Activated effector memory CD4-positive, alpha-beta T cell treated with Interleukin-2 at 50 U/mL for 16 hours (primary cell): ENCODE data around the gene PSMG4.

Experiments used
- DNase-seq: peaks from one replicate; pipeline ENCODE4 v3.0.0-alpha.2; 2020

PSMG4 gene

DNA sequence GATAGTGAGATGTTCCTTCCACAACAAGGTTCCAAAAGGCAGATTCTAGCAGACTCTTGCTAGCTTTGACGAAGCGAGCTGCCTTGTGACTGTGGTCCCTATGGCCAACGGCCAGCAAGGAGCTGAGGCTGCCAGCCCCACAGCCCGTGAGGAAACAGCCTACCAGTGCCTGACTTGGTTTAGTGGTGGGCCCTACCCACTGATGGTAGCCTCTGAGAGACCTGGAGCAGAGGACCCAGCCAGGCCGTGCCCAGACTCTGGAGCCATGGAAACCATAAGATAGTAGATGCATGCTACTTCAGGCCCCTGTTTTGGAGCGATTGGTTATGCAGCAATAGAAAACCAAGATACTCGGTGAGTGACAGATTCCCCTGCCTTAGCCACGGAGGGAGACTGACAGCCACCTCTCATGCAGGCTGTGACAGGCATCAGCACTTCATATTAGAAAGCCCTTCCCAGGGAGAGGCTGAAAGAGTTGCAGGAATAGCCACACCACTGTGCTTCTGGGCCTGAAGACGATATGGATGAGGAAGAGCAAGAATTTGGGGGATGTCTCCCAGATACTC, 19.2 kb downstream of the PSMG4 start:
- DNase-seq, result no peak

DNA sequence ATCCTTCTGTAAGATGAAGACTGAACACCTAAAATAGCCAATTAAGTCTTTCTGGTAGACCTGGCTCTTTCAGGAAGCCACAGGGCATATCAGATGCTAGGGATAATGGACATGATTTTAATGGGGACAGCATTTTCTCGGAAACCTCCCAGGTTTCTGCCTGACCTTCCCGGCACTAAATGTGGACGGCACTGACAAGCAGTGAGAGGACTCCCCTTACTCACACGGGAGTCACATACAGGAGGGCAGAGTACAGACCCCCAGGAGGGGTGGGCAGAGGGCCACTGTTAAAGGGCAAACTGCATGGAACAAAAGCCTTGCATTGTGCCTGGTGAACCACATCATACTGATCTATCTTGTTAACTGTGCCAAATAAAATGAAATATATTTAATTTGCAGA, 19.9 kb downstream of the PSMG4 start:
- DNase-seq, result no peak

DNA sequence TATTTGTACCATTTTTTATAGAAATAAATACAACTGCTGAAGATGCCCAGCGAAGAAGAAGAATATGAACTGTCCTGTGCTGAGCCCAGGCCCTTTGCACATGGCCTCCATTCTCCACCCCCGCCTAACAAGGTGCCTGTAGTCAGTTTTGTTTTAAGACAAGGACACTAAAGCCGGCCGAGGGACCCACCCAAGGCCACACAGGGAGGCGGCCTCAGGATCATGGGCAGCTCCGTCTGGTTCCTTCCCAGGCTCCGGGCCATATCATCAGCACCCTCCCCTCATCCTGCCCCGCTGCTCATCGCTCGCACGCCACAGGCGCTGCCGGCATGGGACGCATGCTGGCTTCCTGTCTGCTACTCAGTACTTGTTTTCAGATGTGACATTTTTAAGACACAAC, 21.3 kb downstream of the PSMG4 start:
- no peak for DNase-seq

DNA sequence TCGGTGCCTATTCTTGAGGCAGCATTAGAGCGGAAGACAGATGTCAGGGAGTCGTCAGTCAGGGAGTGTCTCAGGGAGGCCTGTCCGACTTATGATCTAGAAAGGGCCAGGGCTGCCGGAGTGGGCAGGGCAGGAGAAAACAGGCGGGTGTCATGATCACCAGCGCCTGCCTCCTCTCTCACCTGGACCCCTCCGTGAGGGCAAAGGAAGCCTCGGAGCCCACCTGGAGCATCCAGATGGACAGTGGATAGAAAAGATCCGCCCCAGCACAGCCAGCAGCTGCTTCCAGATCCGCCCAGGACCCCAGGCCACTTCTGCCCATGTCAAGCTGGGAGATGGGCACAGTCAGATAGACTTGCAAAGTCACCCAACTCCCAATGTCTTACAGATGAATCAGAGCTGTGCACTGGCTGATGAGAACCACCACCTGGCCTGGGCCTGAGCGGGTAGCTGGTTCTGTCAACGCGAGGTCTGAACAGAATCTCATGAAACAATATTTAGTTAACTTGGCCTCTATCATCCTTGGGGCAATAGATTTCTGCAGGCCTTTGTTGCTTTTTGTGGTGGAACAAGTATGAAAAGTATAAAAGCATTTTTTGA, 22.2 kb downstream of the PSMG4 start:
- DNase-seq, result no peak

DNA sequence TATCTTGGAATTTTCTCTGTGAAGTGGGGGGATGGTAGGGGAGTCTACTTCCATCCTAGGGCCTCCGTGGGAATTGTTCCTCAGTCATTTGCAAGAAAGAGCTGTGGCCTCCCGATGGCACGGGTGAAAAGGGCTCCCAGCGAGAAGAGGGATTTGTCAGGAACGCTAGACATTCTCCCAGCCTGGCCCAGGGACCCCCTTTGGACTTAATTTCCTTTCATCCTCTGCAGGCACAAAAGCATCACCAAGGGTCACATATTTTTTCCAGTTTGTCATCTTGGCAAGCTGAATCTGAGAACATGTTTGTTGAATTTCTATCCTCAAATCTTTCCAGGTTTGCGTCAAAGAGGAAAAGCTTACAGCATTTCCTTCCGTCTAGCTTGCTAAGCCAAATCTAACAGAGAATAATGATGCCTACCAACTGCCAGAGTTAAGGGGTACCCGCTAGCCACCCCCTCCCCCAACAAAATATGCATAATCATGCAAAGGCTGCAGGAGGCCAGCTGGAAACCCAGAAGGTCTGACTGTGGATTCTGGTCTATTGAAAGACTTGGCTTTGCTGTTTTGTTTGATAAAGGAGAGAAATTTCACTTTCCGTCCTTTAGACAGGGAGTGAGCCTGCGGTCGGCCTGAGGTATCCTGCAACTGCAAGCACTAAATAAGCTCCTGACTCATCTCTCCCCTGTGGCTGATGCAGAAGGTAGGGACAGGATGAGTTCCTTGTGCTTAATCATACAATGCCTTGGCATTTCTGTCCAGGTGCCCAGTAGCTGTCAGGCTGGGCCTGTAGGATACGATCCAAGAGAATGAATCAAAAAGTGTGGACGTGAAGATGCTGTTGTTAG, 23.1 kb downstream of the PSMG4 start:
- no peak for DNase-seq

DNA sequence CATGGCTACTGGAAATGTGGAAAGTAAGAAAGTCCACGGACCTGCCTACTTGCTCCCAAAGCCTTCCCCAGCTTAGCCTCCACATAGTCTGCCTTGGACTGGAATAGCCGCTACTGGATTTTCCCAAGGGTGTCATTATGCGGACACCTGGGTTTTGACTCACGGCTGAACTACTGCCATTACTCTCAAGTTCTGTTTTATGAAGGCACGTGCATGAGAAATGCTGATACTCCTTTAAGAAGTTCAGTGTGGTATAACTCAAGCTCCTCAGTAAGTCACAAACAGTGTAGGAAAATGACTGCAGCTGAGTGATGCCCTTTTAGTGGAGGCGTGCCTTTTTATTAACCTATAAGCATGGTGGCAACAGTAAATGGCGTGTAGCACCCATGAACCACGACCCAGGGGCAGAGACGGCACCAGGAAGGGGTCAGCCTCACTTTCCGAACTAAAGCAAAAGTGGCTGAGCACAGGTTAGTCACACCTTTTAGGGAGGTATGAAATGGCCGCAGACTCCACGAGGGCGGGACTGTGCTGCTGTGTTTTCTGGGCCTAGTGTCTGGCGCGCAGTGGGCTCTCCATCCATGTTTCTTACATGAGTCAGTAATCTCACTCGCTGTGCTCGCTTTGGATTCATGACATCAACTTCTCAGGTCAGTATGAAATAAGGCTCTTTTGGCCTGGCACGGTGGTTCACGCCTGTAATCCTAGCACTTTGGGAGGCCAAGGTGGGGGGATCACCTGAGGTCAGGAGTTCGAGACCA, 23.9 kb downstream of the PSMG4 start:
- no peak for DNase-seq

DNA sequence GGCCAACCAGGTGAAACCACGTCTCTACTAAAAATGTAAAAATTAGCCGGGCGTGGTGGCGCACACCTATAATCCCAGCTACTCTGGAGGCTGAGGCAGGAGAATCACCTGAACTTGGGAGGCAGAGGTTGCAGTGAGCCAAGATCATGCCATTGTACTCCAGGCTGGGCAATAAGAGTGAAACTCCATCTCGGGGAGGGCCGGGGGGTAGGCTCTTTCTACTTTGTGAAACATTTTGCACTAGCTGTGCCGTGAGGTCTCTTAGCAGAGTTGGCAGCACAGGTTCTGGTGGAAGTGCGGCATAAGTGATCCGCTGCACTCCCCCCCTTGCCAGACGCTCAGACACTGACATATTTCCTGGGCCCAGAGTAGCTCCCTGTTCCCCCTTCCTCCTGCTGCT, 24.5 kb downstream of the PSMG4 start:
- no peak for DNase-seq

DNA sequence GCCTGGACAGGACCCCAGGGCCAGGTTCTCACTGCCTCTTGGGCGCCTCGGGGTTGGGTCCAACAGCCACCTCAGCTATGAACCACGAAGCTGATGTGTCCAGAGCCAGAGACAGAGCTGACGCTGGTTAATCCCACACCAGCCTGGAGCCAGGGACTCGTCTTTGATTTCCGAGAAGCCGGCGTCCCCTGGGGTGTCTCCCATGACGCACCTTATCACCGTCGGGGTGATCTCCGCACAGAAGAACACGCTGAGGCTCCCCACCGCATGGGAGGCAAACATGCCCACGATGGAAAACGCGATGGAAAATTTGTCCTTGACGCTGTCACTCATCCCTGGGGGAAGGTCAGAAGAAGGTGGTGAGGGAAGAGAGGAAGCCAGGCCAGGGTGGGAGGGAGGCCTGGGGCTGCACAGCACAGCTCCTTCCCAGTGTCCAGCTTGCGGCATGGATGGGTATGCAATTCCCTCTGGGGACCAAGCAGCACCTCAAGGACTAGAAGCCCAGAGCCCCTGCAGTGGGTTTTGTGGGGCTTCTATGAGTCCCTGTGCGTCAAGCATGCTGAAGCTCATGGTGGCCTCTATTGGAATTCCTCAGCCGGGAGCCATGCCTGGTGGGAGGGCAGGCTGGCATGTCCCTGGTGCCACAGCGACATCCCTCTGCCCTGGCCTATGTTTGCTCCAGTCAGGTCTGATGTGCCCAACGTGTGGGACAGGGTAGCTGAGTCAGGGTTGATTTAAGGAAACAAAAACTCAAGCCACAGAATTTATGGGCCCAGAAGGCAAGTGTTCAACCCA, 25.1 kb downstream of the PSMG4 start:
- no peak for DNase-seq

DNA sequence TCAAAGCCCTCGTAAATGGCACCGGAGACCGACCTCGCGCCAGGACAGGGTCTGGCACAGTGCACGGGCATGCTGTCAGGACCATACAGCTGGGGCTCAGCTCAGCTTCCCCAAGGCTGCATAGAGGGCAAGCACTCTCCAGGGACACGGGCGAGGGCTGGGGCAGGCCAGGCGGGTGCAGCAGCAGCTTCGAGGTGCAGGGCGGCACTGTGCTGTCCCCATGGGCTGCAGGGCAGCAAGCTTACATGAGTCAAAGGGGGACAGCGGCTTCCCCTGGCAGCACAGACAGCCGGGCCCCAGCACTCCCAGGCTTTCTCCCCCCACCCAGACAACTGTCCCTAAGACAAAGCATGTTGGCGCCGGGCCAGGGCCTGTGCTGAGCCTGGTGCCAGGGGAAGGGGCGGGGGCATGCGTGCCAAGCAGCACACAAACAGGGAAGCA, 25.7 kb downstream of the PSMG4 start:
- no peak for DNase-seq

DNA sequence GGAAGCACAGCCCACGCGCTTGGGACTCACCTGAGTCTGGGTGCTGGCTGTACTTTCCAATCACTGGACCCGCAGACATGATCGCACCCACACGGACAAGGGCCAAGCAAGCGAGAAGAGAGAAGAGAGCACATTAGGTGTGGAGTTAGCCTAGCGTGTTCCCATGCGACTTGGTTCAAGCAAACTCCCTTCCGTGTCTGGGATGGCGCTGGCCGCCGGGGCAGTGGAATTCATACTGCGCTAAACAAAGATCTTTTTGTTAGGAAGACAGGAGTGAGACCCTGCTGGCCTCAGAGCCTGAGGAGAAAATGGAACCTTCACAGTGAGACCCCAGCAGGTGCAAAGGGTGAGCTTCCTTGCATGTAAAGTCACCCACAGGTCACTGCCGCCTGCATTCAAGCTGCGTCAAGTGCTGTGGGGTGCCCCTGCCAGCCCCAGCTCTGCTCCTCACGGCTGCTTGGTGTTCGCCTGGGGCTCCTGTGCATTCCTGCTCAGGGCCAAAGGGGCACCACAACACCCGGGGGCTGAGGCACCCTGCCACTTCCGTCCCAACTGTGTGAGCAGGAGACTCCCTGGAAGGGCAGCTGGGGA, 26.4 kb downstream of the PSMG4 start:
- no peak for DNase-seq

DNA sequence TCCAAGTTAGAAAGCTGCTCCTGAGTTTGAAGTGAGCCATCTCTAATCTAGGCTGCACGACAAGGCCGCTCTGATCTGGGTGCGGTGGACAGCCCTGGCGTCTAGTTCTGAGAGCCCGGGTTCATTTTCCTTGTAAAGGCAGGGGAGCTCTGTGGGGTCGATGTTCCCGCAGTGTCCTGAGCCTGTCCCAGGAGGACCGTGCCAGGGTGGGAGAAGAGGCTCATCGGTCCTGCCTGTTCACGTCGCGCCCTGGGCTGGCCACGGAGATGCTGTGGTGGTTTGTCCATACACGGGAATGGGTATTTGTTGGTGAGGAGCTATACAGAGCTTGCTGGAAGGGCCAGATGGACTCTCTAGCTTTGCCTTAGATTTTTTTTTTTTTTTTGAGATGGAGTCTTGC, 27.0 kb downstream of the PSMG4 start:
- no peak for DNase-seq

DNA sequence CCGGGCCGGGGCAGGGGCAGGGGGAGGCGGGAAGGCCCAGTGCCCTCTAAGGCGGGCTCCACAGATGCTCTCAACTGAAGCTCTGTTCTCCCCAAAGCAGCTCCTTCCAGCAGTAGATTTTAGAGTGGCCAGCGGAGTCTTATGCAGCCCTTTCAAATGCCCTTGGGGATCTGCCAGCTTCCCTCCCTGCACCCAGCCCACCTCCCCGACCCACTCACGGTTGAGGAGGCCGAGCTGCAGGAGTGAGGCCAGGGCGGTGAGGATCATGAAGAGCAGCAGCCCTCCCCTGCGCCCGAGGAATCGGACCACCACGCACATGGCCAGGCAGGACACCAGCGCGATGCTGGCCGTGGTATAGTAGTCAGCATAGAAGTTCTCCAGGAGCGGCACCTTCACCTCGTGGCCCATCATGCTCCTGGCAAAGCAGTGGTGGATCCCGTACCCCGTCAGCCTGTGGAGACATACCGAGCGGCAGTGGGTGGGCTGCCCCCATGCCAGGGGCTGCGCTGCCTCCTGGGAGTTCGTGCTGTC, 28.0 kb downstream of the PSMG4 start:
- no peak for DNase-seq

DNA sequence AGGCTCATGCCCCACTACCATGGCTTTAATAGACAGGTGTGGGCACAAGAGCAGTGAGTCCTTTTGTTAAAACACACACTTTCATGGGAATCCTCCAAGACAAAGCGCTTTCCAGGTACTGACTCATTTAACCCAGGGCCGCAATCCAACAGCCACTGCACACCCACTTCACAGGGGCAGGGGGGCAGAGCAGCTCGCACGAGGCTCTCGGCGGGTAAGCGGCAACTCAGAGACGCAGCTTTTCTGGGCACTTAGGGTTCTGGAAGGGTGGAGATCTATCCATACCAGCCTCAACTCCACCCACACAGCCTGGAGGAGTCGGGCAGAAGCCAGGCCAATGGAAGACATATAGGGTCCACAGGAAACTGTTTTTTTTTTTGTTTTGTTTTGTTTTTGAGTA, 28.6 kb downstream of the PSMG4 start:
- DNase-seq, result no peak

DNA sequence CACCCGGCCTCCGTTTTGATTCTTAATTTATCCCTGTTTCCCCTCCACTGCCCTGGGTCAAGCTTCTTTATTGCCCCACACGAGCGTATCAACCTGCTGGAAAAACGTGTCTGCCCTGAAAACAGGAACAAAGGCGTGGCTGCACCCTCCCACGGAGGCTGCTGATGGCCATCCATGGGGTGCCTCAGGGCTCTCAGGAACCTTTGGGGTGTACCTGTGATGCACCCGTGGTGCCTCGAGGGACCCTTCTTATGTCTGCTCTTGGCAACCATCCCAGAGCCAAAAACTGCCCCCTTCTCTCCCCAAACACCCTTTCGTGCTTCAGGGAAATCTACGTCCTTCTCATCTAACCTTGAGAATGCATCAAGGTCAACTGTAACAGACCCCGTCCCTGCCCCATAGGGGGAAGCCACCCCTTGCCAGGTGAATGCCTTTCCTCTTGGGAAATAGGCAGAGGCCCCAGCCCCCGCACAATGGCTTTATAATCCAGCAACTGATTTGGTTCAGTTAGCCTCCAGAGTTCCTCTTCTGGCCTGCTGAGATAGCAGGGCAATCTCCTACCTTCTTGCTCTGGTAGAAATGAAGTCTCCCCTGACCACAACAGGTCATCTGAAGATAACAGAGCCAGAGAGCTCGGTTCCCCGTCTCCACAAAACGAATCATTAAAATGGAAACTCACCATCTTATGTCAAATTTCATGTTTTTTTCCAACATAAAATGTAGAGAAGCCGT, 29.4 kb downstream of the PSMG4 start:
- DNase-seq, result no peak

DNA sequence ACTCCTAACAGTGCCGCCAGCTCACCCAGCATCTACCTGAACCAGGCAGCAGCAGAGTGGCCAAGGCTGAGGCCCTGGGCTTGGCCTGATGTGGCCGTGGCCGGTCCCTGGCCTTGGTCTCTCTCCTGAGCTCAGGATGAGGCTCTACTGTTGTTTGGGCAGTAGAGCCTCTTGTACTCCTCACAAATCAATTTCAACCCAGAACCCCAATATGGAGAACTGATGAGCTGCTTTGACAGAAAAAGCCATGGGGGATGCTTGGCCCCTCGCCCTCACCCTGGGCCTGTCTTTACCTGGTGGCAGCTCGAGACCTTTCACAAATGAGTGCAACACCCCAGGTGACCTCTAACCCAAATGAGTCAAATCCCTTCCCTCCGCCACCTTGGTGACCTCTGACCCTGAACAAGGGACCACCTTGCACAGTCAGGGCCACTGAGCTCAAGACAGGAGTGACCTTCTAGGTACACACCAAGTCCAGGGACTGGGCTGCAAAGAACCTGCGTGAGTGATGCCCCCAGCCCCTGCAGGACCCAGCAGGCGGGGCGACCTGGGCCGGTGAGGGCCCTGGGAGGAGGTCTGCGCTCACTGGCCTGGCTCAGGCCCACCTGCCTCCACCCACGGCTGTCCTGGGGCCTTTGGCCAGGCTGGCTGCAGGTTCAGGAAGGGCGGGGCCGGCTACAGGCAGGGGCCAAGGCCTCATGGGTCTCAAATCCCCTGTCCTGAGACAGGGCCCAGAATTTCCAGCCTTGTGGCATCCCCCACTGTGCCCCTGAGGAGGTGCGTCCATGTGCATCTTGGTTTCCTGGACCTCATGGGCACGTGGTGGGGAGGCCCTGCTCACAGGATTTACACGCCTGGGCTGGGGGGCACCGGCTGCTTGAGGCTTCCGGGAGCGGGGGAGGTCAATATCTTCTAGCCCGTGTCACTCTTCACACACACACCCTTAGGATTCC, 30.2 kb downstream of the PSMG4 start:
- DNase-seq, result no peak

DNA sequence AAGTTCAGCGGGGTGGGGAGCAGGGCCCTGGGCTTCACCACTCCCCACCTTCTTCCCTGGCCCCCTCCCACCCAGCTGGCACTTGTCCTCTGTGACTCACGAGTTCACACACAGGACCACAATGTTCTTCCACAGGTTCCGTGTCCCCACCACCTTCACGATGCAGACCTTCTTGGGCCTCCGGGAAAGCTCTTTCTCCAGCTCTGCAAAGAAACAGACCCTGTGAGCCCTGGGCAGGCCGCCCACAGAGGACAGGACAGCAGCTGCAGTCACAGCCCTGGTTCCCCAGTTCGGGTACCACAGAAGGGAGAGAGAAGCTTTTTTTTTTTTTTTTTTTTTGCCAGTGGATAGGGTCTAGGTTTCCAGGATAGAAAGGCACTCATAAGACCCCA, 30.9 kb downstream of the PSMG4 start:
- no peak for DNase-seq

DNA sequence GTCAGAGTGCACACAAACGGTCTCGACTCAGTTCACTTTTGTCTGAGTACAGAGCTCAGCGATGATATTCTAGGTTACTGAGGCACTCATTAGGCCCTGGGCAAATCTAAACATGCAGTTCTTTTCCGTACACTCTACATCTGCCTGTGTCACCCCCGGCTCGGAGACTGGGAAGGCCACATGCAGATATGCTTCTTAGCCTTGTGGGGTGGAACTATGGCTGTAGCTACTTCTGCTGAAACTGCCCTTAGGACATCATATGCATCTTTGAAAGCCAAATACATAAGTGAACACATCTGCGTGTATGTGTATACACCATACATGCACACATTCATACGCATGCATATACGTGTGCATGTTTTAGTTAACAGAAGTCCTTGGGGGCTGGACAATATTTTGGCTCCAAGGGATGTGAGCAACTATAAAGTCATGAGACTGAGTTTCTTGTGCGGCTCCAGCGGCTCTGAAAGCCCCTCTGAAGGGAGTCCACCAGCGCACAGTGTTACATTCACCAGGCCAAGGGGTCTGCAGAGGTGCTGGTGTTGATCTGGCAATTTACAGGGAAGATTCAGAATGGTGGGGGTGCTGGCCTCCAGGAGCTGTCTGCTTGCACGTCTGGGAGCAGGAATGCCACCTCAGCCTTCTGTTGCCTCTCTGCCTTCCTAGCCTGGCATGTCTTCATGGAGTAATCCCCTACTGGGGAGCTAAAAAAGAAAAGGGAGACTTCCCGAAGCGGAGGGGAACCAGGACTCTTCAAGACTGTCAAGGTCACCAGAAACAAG, 31.6 kb downstream of the PSMG4 start:
- no peak for DNase-seq

DNA sequence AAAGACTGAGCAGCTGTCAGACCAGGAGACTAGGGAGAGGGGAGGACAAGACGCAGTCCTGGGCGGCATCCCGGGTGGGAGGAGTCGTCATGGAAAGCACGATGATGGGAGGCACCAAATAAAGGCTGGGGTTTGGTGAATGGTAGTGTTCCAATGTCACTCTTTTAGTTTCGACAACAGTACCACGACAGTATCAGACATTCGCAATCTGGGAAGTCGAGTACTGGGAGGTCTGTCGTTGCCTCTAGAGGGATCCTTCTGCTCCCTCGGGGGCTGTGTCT, 32.1 kb downstream of the PSMG4 start:
- no peak for DNase-seq

DNA sequence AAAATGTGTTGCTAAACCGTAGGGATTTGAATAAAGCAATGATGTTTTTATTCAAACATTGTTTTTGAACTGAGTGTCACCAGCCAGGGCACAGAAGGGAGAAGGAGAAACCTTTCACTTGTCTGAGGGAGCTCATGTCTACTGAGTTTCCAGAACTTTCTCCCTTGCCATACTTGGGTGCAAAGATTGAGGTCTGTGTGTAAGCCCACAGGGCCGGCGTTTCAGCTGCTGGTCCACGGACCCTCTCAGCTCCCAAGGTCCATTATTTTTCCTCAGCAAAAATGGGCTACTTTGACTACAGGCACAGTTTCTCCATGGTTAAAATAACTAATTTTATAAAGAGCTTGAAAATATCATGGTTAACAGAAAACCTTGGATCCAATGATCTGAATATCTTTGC, 32.6 kb downstream of the PSMG4 start:
- DNase-seq, result no peak

DNA sequence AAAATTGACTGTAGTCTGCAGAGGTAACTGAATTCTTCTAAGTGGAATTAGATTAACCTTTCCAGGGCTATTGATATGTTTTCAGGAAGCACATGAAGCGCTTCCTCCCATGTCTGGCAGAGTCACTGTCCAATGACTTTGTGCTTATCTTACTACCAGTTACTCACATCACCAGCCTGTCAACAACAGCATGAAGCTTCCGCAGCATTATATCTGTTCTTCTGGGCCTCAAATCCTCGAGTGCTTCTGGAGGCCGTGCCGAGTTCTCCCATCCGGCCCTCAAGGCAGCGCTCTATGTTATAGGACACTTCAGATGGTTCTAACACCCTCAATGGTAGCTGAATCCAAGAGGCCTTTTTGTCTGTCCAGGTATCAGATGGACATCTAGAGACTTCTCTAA, 33.2 kb downstream of the PSMG4 start:
- DNase-seq, result no peak
